ENCODE measurements around the gene FGR.
"Not testable (repeated sequence)": the region's sequence is repeated elsewhere in the genome, so short reads cannot be mapped to it uniquely, and the experiment has no call there.

FGR gene

DNA sequence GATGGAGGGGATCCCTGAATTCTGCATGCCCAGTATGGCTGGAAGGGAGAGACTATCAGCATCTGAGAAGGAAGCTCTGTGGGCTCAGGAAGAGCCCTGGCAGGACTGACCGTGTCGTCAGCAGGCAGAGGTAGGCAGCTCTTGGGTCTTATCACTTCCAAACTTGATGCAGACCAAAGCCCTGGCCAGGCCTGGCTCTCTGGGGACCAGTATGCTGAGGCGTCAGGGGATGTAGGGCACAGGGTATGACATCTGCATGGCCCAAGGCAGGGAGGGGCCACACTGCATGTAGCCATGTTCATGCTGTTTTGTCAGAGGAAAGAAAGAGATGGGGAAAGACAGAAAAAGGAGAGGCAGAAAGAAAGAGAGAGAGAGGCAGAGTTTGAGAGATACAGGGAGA lies 6.3 kb downstream of the FGR start:
- no peak overlapping the region for H3K9ac ChIP-seq (ENCODE audit: low read length)
- H3K36me3 ChIP-seq (ENCODE audit: control insufficient read depth, insufficient read depth, low read length): no peaks in the 10 kb centered on the region
- no peaks in the 10 kb centered on the region for H3K9me3 ChIP-seq (ENCODE audit: control insufficient read depth, low read length)
- peaks cover 15% of the 10 kb centered on the region for H3K27me3 ChIP-seq (ENCODE audit: control insufficient read depth, insufficient read depth, low read length)
- no peaks in the 10 kb centered on the region for H3K4me1 ChIP-seq (ENCODE audit: control insufficient read depth, insufficient read depth, low read length)
- no peak overlapping the region for H3K4me3 ChIP-seq (ENCODE audit: low read length)

DNA sequence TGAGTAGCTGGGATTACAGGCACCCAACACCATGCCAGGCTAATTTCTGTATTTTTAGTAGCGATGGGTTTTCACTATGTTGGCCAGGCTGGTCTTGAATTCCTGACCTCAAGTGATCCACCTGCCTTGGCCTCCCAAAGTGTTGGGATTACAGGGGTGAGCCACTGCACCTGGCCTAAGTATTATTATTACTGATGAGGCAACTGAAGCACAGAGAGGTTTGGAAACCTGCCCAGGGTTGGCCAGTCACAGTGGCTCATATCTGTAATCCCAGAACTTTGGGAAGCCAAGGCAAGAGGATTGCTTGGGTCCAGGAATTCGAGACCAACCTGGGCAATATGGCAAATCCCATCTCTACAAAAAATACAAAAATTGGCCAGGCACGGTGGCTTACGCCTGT lies 7.3 kb downstream of the FGR start:
- not testable (repeated sequence) for H3K4me3 ChIP-seq (ENCODE audit: low read length); H3K4me1 ChIP-seq (ENCODE audit: control insufficient read depth, insufficient read depth, low read length); H3K27me3 ChIP-seq (ENCODE audit: control insufficient read depth, insufficient read depth, low read length); H3K36me3 ChIP-seq (ENCODE audit: control insufficient read depth, insufficient read depth, low read length); H3K9me3 ChIP-seq (ENCODE audit: control insufficient read depth, low read length); H3K9ac ChIP-seq (ENCODE audit: low read length)

DNA sequence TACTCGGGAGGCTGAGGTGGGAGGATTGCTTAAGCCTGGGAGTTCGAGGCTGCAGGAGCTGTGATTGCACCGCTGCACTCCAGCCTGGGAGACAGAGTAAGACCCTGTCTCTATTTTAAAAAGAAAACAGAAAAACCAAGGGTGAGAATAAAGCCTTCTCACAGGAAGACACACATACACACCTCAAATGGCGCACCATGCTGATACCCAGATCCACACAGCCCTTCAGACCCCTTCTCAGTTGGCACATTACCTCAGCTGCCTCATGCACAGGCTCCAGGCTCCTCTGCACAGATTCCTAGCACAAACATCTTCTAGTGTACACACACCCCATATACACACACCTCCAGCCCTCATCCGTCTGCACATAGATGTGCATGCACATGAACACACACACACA lies 7.9 kb downstream of the FGR start:
- H3K36me3 ChIP-seq (ENCODE audit: control insufficient read depth, insufficient read depth, low read length): no peaks in the 10 kb centered on the region
- no peak overlapping the region for H3K4me3 ChIP-seq (ENCODE audit: low read length)
- H3K4me1 ChIP-seq (ENCODE audit: control insufficient read depth, insufficient read depth, low read length): peaks cover 3% of the 10 kb centered on the region
- no peak overlapping the region for H3K9ac ChIP-seq (ENCODE audit: low read length)
- H3K9me3 ChIP-seq (ENCODE audit: control insufficient read depth, low read length): no peaks in the 10 kb centered on the region
- peaks cover 3% of the 10 kb centered on the region for H3K27me3 ChIP-seq (ENCODE audit: control insufficient read depth, insufficient read depth, low read length)

DNA sequence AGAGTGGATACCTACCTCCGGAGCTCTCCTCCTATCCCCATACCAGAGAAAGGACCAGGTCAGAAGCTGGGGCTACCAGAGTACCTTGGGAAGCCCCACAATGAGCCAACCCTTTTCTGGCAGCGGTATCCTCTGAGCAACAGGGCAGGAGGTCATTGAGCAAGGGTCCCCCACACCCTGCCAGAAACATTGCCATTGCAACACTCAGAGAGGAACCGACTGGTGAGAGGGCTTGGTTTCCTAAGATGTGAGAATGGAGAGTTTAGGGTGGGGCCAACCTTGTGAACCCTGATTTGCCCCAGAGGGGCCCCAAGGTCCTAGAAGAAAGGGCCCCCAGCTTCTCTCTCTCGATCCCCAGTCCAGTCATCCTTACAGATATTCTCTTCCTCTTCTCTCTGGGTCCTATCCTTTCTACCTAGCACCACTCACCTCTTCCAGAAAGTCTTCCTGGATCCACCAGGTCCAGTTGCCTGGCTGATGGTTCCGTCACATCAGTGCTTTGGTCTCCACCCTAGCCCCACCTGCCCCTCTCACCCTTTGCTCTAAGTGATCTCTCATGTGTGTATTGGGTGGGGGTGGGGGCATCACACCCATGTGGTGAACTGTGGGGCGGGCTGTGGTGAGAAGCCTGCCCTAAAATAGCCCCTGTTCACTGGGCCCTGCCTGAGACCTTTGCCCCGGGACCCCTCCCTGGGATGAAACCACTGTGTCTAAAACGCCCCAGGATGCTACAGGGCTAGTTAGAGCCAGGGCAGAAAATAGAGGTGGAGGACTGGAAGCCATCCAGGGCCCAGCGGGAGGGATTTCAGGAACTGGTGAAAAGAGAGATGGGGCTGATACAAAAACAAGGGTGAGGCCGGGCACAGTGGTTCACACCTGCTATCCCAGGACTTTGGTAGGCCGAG lies 8.7 kb downstream of the FGR start:
- Histone ChIP-seq H3K27me3 (ENCODE audit: control insufficient read depth, insufficient read depth, low read length) (peaks cover 3% of the 10 kb centered on the region), H3K9ac (ENCODE audit: low read length) (no peak overlapping the region), H3K9me3 (ENCODE audit: control insufficient read depth, low read length) (no peaks in the 10 kb centered on the region), H3K36me3 (ENCODE audit: control insufficient read depth, insufficient read depth, low read length) (no peaks in the 10 kb centered on the region), H3K4me1 (ENCODE audit: control insufficient read depth, insufficient read depth, low read length) (peaks cover 8% of the 10 kb centered on the region), H3K4me3 (ENCODE audit: low read length) (no peak overlapping the region)

DNA sequence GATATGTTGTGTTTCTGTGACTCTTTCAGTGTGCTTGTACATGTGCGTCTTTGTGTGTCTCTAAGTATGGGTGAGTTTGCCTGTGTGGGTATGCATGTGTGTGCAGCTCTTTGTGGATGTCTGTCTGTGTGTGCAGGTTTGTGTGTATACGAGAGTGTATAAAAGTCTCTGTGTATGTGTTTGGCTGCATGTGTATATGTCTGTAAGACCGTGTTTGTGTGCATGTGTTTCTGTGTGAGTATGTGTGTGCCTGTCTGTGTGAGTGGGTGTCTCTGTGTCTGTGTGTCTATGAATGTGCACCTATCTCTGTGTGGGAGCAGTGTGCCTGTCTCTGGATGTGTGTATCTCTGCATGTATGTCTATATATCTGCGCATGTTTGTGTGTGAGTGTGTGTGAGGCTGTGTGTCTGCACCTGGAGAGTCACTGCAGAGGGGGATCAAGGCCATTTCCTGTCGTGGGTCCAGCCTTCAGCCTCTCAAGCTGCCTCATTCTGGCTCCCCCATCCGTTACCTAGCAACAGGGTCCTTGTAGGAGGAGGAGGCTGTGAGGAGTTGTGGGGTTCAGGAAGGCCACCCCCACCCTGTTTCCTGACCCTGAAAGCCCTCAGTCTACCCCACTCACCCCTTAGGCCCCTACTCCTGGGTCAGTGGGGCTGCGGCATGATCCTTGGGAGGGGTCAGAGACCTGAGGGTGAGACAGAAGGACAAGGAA lies 10.4 kb downstream of the FGR start:
- Histone ChIP-seq H3K4me1 (ENCODE audit: control insufficient read depth, insufficient read depth, low read length) (peaks cover 9% of the 10 kb centered on the region), H3K36me3 (ENCODE audit: control insufficient read depth, insufficient read depth, low read length) (no peaks in the 10 kb centered on the region), H3K9me3 (ENCODE audit: control insufficient read depth, low read length) (no peaks in the 10 kb centered on the region), H3K27me3 (ENCODE audit: control insufficient read depth, insufficient read depth, low read length) (peaks cover 3% of the 10 kb centered on the region), H3K9ac (ENCODE audit: low read length) (no peak overlapping the region), H3K4me3 (ENCODE audit: low read length) (no peak overlapping the region)

DNA sequence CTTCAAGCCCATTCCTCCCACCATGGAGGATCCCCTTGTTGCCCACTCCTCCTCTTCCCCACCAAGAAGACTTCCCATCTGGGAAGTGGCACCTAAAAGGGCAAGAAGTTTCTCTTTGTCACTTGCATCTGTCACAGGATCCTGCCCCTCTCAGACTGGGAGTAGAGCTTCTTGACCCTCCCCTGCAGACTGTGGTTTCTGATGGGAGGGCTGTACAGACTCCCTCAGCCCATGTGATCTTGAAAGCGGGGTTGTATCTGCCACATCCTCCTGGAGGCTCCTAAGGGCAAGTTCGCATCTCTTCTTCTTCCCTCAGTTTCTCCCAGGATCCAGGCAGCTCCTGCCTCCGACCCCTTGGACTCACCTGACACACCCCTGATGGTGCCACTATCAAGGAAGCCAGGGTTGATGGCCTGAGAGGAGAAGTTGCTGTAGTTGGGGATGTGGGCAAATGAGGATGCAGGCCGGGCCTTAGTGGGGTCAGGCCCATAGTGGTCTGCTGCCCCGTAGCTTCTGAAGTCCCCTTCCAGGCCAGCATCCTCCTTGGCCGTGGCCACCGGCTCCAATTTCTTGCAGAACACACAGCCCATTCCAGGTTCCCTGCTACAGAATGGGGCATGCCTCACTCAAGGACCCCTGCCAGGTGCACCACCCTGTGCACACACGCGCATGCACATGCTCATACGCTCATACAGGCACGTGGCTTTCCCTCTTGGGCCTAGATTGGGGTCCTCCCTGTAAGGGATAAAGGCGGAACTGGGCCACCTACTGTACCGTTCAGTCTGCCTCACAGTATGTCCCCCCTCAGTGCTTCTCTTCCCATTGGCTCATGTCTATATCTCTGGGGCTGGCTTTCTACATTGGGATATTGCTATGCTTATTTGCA lies 11.4 kb downstream of the FGR start:
- H3K4me3 ChIP-seq (ENCODE audit: low read length): no peak overlapping the region
- no peak overlapping the region for H3K9ac ChIP-seq (ENCODE audit: low read length)
- no peaks in the 10 kb centered on the region for H3K36me3 ChIP-seq (ENCODE audit: control insufficient read depth, insufficient read depth, low read length)
- no peaks in the 10 kb centered on the region for H3K9me3 ChIP-seq (ENCODE audit: control insufficient read depth, low read length)
- H3K27me3 ChIP-seq (ENCODE audit: control insufficient read depth, insufficient read depth, low read length): no peaks in the 10 kb centered on the region
- H3K4me1 ChIP-seq (ENCODE audit: control insufficient read depth, insufficient read depth, low read length): peaks cover 9% of the 10 kb centered on the region

DNA sequence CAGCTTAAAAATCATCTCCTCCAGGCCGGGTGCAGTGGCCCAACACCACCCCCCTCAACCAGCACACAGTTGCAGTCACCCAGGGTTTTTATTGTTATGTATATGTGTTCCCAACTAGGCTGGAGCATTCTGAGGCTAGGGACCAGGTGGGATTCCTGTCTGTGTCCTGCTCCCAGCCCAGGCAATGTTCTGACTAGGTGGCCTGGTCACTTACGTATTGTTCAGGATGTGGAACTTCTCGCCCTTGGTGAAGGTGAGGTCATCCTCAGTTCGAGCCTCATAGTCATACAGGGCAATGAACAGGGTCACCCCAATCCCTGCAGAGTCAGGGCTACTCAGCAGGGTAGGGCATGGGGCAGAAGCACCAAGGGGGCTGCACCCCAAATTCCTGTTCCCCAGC lies 12.2 kb downstream of the FGR start:
- Histone ChIP-seq H3K4me3 (ENCODE audit: low read length) (no peak overlapping the region), H3K27me3 (ENCODE audit: control insufficient read depth, insufficient read depth, low read length) (no peaks in the 10 kb centered on the region), H3K9me3 (ENCODE audit: control insufficient read depth, low read length) (no peaks in the 10 kb centered on the region), H3K4me1 (ENCODE audit: control insufficient read depth, insufficient read depth, low read length) (peaks cover 9% of the 10 kb centered on the region), H3K36me3 (ENCODE audit: control insufficient read depth, insufficient read depth, low read length) (no peaks in the 10 kb centered on the region), H3K9ac (ENCODE audit: low read length) (no peak overlapping the region)

DNA sequence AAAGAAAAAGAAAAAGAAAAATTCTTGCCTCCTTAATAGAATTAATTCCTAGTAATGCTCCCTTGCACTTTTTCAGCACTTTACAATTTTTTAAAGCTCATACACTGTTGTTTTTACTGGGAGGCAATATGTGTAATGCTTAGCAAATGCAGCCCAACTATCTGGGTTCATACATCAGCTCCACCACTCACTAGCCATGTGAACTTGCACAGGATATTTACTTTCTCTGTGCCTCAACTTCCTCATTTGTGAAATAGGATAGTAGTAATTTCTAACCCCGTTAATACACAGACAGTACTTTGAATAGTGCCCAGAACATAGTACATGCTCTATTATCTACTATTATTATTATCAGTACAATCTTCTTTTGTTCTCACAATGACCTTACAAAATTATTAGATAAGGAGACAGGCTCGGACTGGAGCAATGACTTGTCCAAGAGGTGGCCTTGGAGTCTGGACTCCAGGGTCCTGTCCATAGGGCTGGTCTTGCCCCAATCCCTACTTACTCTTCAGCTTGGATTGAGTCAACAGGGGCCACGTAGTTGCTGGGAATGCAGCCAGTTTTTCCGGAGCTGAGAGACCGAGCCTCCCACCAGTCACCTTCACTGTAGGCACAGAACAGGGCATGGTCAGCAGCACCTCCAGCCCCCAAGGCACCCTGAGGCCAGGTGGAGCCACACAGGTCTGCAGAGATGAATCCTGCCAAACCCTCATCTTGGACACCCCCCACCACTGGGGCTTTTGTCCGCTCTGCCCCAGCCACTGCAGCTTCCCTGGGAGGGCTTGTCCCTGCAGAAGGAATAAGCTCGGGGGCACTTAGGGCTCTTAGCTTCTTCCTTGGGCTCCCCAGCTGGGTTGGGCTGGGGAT lies 13.7 kb downstream of the FGR start:
- peaks cover 9% of the 10 kb centered on the region for H3K4me1 ChIP-seq (ENCODE audit: control insufficient read depth, insufficient read depth, low read length)
- H3K9me3 ChIP-seq (ENCODE audit: control insufficient read depth, low read length): no peaks in the 10 kb centered on the region
- H3K4me3 ChIP-seq (ENCODE audit: low read length): no peak overlapping the region
- no peaks in the 10 kb centered on the region for H3K27me3 ChIP-seq (ENCODE audit: control insufficient read depth, insufficient read depth, low read length)
- H3K9ac ChIP-seq (ENCODE audit: low read length): no peak overlapping the region
- no peaks in the 10 kb centered on the region for H3K36me3 ChIP-seq (ENCODE audit: control insufficient read depth, insufficient read depth, low read length)

DNA sequence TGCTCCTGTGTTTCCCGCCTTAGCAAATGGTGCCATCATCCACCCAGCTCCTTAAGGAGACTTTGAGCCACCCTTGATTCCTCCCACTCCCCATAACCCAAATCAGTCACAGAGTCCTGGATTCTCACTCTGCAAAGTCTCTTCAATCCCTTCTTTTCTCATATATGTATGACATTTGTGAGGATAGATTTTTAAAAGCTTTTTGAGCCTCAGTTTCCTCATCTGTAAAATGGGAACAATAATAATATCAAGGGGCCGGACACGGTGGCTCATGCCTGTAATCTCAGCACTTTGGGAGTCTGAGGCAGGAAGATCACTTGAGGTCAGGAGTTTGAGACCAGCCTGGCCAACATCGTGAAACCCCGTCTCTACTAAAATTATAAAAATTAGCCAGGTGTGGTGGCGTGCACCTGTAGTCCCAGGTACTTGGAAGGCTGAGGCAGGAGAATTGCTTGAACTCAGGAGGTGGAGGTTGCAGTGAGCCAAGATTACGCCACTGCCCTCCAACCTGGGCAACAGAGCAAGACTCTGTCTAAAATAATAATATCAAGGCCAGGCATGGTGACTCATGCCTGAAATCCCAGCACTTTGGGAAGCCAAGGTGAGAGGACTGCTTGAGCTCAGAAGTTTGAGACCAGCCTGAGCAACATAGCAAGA lies 15.1 kb downstream of the FGR start:
- H3K4me3 ChIP-seq (ENCODE audit: low read length); H3K9ac ChIP-seq (ENCODE audit: low read length); H3K9me3 ChIP-seq (ENCODE audit: control insufficient read depth, low read length); H3K4me1 ChIP-seq (ENCODE audit: control insufficient read depth, insufficient read depth, low read length); H3K27me3 ChIP-seq (ENCODE audit: control insufficient read depth, insufficient read depth, low read length); H3K36me3 ChIP-seq (ENCODE audit: control insufficient read depth, insufficient read depth, low read length): not testable (repeated sequence)

DNA sequence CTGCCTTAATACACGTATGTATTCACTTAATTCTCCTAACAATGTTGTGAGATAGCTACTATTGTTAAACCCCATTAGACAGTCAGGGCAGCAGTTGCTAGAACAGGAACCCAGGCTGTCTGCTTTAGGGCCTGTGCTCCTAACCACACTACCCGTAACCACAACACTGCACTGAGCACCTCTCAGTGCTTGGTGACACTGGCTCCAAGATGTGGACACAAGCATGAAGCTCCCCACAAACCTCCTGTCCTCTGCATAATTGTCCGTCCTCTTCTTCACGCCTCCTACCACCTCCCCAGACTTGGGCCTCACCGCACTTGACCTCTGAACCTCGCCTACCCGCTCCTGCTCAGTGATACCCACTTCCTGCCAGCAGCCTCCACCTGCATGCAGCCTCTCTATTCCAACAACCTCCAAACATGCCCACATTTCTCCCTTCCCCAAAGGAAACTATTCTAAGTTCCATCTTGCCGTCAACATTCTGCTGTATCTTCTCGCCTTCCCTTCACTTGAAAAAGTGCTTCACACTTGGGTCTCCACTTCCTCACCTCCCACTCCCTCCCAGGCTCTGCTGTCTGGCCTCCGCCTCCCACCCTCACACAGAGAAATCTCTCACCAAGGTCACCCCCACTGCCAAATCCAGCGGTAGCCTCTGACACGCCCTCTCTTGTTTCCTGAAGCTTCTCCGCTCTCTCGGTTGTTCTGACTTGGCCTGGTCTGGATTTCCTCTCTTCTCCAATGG lies 16.5 kb downstream of the FGR start:
- H3K9me3 ChIP-seq (ENCODE audit: control insufficient read depth, low read length): no peaks in the 10 kb centered on the region
- peaks cover 9% of the 10 kb centered on the region for H3K4me1 ChIP-seq (ENCODE audit: control insufficient read depth, insufficient read depth, low read length)
- no peaks in the 10 kb centered on the region for H3K36me3 ChIP-seq (ENCODE audit: control insufficient read depth, insufficient read depth, low read length)
- H3K27me3 ChIP-seq (ENCODE audit: control insufficient read depth, insufficient read depth, low read length): no peaks in the 10 kb centered on the region
- no peak overlapping the region for H3K9ac ChIP-seq (ENCODE audit: low read length)
- H3K4me3 ChIP-seq (ENCODE audit: low read length): no peak overlapping the region

All from mucosa of stomach (tissue), 1 donor.